GM12878 (cell line): ENCODE data around the gene OTULIN. TPM values are rescaled to one million over a fixed set of nuclear protein-coding genes. Genes with fewer than 3 reads are reported as not detected.

Experiments
- ATAC-seq: fragments of 200-7000 bp; cut with Tn5 transposase; 3 replicates; pipeline ENCODE4 v1.9.1; 2020; ENCODE audit warnings: mild to moderate bottlenecking, moderate library complexity
- BruUV-seq: library from RNA; stranded (reverse); fragments of 400-500 nt; replicated peaks from 2 replicates; lab custom pipeline; 2021; lab: Mats Ljungman, UMichigan
- CTCF ChIA-PET: fragments of 300-600 bp; sonication (Branson Sonifier 250); formaldehyde crosslinking; extraction: SDS; loops from one replicate; lab custom pipeline; 2021; ENCODE audit warnings: inconsistent platforms; lab: Yijun Ruan, JAX
- POLR2A ChIA-PET: fragments of 350-600 bp; formaldehyde crosslinking; extraction: SDS; loops from one replicate; lab custom pipeline; 2021; ENCODE audit warnings: inconsistent platforms; lab: Charles Lee
- RAD21 ChIA-PET: fragments of 300-600 bp; sonication (Branson Sonifier 250); formaldehyde crosslinking; loops from one replicate; lab custom pipeline; 2023; ENCODE audit warnings: antibody characterized with exemption; ENCODE audit not compliant: unreplicated experiment; lab: Charles Lee
- SMC1A ChIA-PET: fragments of 300-600 bp; sonication (Branson Sonifier 250); formaldehyde crosslinking; loops from one replicate; lab custom pipeline; 2023; ENCODE audit not compliant: unreplicated experiment, uncharacterized antibody; lab: Charles Lee
- DNase-seq: peaks from one replicate; pipeline ENCODE4 v3.0.0-alpha.2; 2011; ENCODE audit warnings: low read depth, low spot score
- FAIRE-seq: peaks from 3 replicates; lab custom pipeline; 2011; peaks lifted over from hg19 to GRCh38; lab: Jason Lieb, UNC
- H2AFZ ChIP-seq: 2 replicates; pipeline ENCODE4 v1.6.0; 2011; ENCODE audit warnings: low read depth, low read length, control low read depth; ENCODE audit not compliant: control insufficient read depth
- H3K27ac ChIP-seq: 2 replicates; pipeline ENCODE4 v1.5.1; 2011; ENCODE audit warnings: control low read depth; ENCODE audit not compliant: control insufficient read depth, insufficient read depth
- H3K27me3 ChIP-seq, 2 experiments: replicated peaks in 1 of 2; 2 replicates each; pipeline versions ENCODE4 v1.6.0 to v1.6.1; 2011; ENCODE audit warnings: low read length in 1 of 2; ENCODE audit not compliant: control insufficient read depth in 2 of 2, insufficient read depth in 2 of 2
- H3K36me3 ChIP-seq, 2 experiments: 2 replicates each; pipeline ENCODE4 v1.5.1; 2011; ENCODE audit warnings: low read length in 1 of 2; ENCODE audit not compliant: control insufficient read depth in 2 of 2, insufficient read depth in 2 of 2
- H3K4me1 ChIP-seq: 2 replicates; pipeline ENCODE4 v1.6.1; 2011; ENCODE audit warnings: mild to moderate bottlenecking, low read length, moderate library complexity, mixed read lengths; ENCODE audit not compliant: control insufficient read depth, insufficient read depth
- H3K4me2 ChIP-seq: 2 replicates; pipeline ENCODE4 v1.6.0; 2011; ENCODE audit warnings: control low read depth; ENCODE audit not compliant: control insufficient read depth, insufficient read depth
- H3K4me3 ChIP-seq: fragments of 200-600 bp; sonication (generic); 2 replicates; pipeline ENCODE4 v1.5.1; 2016
- H3K79me2 ChIP-seq: 2 replicates; pipeline ENCODE4 v1.6.0; 2011; ENCODE audit warnings: low read length; ENCODE audit not compliant: control insufficient read depth, insufficient read depth
- H3K9ac ChIP-seq: 2 replicates; pipeline ENCODE4 v1.8.0; 2011; ENCODE audit warnings: low read length, control low read depth, mixed read lengths; ENCODE audit not compliant: control insufficient read depth, insufficient read depth
- H3K9me3 ChIP-seq: replicated peaks from 3 replicates; pipeline ENCODE4 v1.5.1; 2011; ENCODE audit warnings: mild to moderate bottlenecking, low read length; ENCODE audit not compliant: control insufficient read depth, insufficient read depth
- H4K20me1 ChIP-seq: 2 replicates; pipeline ENCODE4 v1.6.0; 2011; ENCODE audit not compliant: control insufficient read depth, insufficient read depth
- GATAD2B ChIP-seq: fragments of 450-650 bp; conservative IDR thresholded peaks from 2 replicates; pipeline ENCODE4 v1.6.1; 2017; ENCODE audit warnings: low read depth, mild to moderate bottlenecking, moderate library complexity
- PAX5 ChIP-seq: IDR thresholded peaks from 2 replicates; pipeline ENCODE4 v1.6.1; 2011; ENCODE audit warnings: low read depth, low read length, borderline replicate concordance
- POLR2A ChIP-seq: IDR thresholded peaks from 2 replicates; pipeline ENCODE4 v1.6.1; 2011; ENCODE audit warnings: low read depth, mild to moderate bottlenecking, low read length
- ZBTB4 ChIP-seq: fragments of 450-650 bp; formaldehyde crosslinking; IDR thresholded peaks from 2 replicates; pipeline ENCODE4 v1.4.0; 2022; ENCODE audit warnings: mild to moderate bottlenecking, moderate library complexity
- WGBS: methylation state at CpG from one replicate; pipeline ENCODE4 v1.1.6; 2016; ENCODE audit warnings: low lambda C conversion rate; ENCODE audit not compliant: insufficient replicate concordance, insufficient coverage; ENCODE audit errors: missing lambda C conversion rate; 5-methylcytosine and 5-hydroxymethylcytosine counted together
- in situ Hi-C: fragments of 300-500 bp; cut with MboI; formaldehyde crosslinking; loops from 9 replicates; pipeline ENCODE4 v1.14.3; 2018; ENCODE audit warnings: mixed read lengths
- intact Hi-C: fragments of 100-400 bp; cut with micrococcal nuclease; formaldehyde crosslinking; loops from one replicate; pipeline ENCODE4 v1.14.2; 2022; ENCODE audit not compliant: unreplicated experiment
- polyA plus RNA-seq, 11 experiments: library from polyadenylated mRNA; depleted of rRNA in 4 of 11; unstranded in 6 of 11; stranded (reverse) in 5 of 11; fragments of >200 nt; fragmentation: Nextera tagmentation in 4 of 11; fragmentation: Illumina TruSeq in 1 of 11; extraction: Ambion mirVana in 4 of 11; extraction: Trizol in 1 of 11; gene quantifications; 1 replicate in 1 of 11; 2 replicates in 10 of 11; pipeline versions ENCODE4 v1.2.1 to v1.2.3, GENCODE V29; 2011 to 2016; ENCODE audit warnings: inconsistent platforms in 2 of 11, missing spikeins in 2 of 11, low read depth in 1 of 11
- total RNA-seq, 4 experiments: library from RNA; depleted of rRNA in 3 of 4; stranded (reverse); fragments of >200 nt in 3 of 4; fragmentation: Illumina TruSeq in 1 of 4; extraction: Trizol in 1 of 4; gene quantifications; 2 replicates each; pipeline versions ENCODE4 v1.2.1 to v1.2.3, GENCODE V29; 2013 to 2021

Gene OTULIN
- total and polyA plus RNA-seq, 10 of the 15 experiments (the other 5 are each of a cell fraction or from before 2014, with no cell fraction given) = 6.6 to 70.5 (median 28.7) TPM

DNA sequence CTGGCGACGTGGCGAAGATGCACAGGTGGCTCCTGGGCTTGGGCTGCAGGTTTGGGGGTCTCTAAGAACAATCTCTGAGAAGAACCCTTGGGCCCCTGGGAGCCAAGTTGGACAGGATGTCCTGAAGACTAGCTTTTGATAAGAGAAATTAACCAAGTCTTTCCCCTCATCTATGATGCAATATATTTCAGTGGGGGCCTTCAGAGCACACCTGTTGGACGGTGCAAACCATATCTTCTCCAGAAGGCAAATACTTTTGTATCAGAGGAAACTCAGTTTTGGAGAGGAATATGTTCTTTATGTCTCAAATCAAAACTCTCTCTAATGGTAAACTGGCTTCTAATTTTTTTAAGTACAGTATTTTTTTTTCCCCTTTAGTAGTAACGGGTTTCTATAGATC lies 28.6 kb downstream of the OTULIN start:
- H2AFZ ChIP-seq = no peak overlapping the region
- 100% methylated on average over 5 of the region's 5 CpGs for WGBS
- peaks cover 32 to 57% of the 10 kb centered on the region in 2 experiments for H3K36me3 ChIP-seq
- no peak overlapping the region for H3K4me2 ChIP-seq
- peaks cover 8% of the 10 kb centered on the region; the same call in 2 of the 3 replicates for H3K9me3 ChIP-seq
- intact Hi-C loops = no loop called here
- DNase-seq = no peak
- CTCF ChIA-PET = no interaction called here
- FAIRE-seq = no peak
- H3K4me3 ChIP-seq = no peak overlapping the region
- in situ Hi-C loops = no loop called here
- no TSS peak for BruUV-seq
- RAD21 ChIA-PET = no interaction called here
- H3K27ac ChIP-seq = no peak overlapping the region
- H4K20me1 ChIP-seq = no peaks in the 10 kb centered on the region
- TF ChIP-seq ZBTB4 (CRISPR knock-in tag) = no peak
- TF ChIP-seq GATAD2B = no peak
- H3K4me1 ChIP-seq = no peaks in the 10 kb centered on the region
- no peaks in the 10 kb centered on the region; the same call in 1 of the 2 replicates for H3K79me2 ChIP-seq
- SMC1A ChIA-PET = interaction anchor here (1.5 kb wide), 1 partner anchor 13 kb away, joined by 3 read pairs; no protein-coding TSS in a partner anchor
- POLR2A ChIA-PET = no interaction called here
- ATAC-seq = no peak
- H3K9ac ChIP-seq = no peak overlapping the region
- H3K27me3 ChIP-seq = no peaks in the 10 kb centered on the region

DNA sequence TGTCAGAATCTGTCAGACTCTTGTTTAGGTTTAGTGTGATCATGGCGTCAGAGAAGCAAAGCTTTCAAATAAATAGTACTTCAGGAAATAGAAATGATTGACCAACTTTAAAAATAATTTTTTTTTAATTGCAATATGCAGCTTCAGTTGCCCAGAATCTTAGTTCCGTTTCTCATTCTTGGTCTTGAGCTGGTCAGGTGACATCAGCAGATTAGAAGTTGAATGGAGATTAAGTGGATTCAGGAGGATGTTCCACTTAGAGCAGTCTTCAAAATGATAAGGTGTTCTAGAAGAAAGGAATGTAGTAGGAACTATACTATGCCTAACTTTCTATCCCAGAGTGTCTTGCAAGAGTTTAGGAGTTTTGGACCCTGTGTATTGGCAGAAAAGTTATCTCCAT lies 30.6 kb downstream of the OTULIN start:
- peaks cover 29 to 59% of the 10 kb centered on the region in 2 experiments for H3K36me3 ChIP-seq
- DNase-seq (no peak), ATAC-seq (no peak), FAIRE-seq (no peak)
- no peaks in the 10 kb centered on the region; the same call in 1 of the 2 replicates for H4K20me1 ChIP-seq
- ChIA-PET SMC1A (interaction anchor here (1.0 to 1.6 kb wide), 4 partner anchors 10 to 47 kb away, joined by 3 to 6 read pairs (median 3); no protein-coding TSS in a partner anchor), POLR2A (no interaction called here), RAD21 (interaction anchor here (1.2 kb wide), 1 partner anchor 46 kb away, joined by 3 read pairs; no protein-coding TSS in a partner anchor), CTCF (interaction anchor here (0.6 to 2.1 kb wide), 3 partner anchors 9 to 1543 kb away, joined by 3 to 14 read pairs (median 3); no protein-coding TSS in a partner anchor)
- no peak overlapping the region for H3K27ac ChIP-seq
- intact Hi-C loops (no loop called here), in situ Hi-C loops (no loop called here)
- peaks cover 3% of the 10 kb centered on the region; the same call in 2 of the 3 replicates for H3K9me3 ChIP-seq
- H3K27me3 ChIP-seq = no peaks in the 10 kb centered on the region
- no peaks in the 10 kb centered on the region; the same call in 1 of the 2 replicates for H3K79me2 ChIP-seq
- TF ChIP-seq PAX5 (no peak), POLR2A (no peak)
- H3K9ac ChIP-seq = no peak overlapping the region
- BruUV-seq = no TSS peak
- no peak overlapping the region for H3K4me2 ChIP-seq
- H3K4me3 ChIP-seq = no peak overlapping the region
- no peak overlapping the region for H2AFZ ChIP-seq
- 81% methylated on average over 2 of the region's 2 CpGs for WGBS
- no peaks in the 10 kb centered on the region for H3K4me1 ChIP-seq
